Measurements from ENCODE around the gene ANXA6. TPM values are rescaled to one million over a fixed set of nuclear protein-coding genes. Genes with fewer than 3 reads are reported as not detected.
A peak's percentile ranks its signal among the peaks of the same experiment; 100 is the strongest.

Gene ANXA6
- total RNA-seq, 1 donor from 2014 or later, result 143 TPM

DNA sequence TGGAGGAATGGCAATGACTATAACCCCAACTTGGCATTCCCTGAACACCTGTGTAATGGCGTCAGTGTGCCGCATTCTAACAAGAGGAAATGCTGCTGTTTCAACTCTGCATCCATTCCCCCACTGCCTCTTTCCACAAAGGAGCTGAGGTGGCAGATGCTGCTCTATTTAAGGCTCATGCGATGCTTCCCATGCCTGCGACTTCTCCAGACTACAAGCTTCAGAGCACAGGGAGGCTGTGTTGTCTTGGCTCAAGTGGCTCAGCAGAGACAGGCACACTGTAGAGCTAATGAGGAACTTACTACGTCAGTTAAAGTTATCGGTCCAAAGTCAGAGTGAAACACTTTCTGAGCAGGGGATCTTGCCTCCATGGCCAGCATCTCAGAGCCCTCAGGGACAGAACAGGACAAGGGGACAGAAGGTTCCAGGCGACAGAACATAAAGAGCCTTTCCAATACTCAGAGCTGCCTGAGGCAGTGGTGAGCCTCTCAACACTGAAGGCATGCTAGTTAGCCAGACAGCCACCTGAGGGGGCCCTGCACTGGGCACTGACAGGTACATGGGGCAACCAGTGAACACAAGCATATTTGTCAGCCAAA is 98.6 kb downstream of the ANXA6 start:
- H3K9me3 ChIP-seq, result no peaks in the 10 kb centered on the region
- TF ChIP-seq CTCF (IDR thresholded peaks at IDR 0.05), result no peak
- H3K27ac ChIP-seq, result peak overlapping the region; percentile 42
- no peaks in the 10 kb centered on the region for H3K27me3 ChIP-seq
- H3K4me1 ChIP-seq, result peaks cover 44% of the 10 kb centered on the region
- intact Hi-C loops (cut with DNase I), result loop anchor here (10.0 kb wide), 1 partner anchor 176 kb away; no protein-coding TSS in a partner anchor
- H3K36me3 ChIP-seq, result peaks cover 72% of the 10 kb centered on the region
- H3K4me3 ChIP-seq, result no peak overlapping the region
- ATAC-seq, result no peak
- peak; percentile 43 for DNase-seq

DNA sequence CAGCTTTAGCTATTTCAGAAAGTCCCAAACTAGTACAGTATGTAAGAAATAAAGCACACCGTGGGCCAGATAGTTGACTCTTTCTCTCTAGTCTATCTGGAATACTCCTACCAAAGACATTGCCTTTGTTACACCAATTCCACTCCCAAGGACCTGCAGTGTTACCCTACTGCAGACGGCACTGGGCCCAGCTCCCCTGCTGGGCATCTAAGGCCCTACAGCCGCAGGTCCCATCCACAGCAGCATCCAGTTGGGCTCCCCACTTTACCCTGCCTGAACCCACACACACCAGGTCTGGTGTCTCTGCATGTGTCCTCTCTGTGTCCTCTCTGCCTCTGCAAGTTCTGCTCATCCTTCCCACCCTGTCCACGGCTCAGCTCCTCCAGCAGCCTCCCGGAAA is 99.3 kb downstream of the ANXA6 start:
- Histone ChIP-seq H3K27ac (no peak overlapping the region), H3K27me3 (no peaks in the 10 kb centered on the region), H3K4me1 (peaks cover 37% of the 10 kb centered on the region)

DNA sequence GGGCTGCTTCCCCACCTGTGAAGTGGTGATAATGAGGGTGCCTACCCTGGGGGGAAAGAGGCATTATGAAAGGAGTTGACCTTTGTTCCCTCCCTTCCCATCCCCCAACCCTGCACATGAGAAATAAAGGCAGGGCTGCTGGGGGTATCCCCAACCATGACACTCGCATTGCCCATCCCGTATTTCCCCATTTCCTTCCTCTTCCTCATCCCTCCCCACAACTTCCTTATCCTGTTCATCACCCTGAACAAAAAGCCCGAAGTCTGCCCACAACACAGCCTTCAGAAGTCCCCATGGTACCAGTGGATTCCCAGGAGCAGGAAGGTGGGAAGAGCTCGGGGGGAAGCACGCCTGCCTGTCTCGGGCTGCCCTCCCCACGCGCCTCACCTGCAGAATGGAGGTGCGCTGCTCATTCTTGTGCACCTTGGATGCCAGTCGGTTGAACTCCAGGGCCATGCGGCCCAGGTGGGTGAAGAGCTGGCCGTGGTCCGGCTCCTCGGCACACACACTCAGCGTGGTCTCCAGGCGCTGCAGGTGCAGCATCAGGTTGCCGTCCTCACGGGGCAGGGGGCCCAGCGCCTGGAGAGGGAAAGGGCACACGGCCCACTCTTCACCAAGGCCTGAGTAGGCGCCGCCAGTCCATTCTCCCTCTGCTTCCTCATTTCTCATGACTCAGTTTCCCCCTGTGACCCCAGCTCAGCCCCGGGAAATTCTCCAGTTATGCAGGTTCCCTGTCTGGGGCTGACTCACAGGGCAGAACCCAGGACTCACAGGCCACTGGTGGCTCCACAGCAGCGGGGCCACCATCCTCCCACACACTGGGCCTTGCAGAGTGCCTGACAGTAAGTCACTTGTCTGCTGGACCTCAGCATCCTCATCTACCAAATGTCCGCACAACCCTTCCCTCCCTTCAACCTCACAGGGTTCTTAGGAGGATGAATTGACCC is 100.9 kb downstream of the ANXA6 start:
- DNase-seq (peak; percentile 60), ATAC-seq (no peak)
- H3K27me3 ChIP-seq, result no peaks in the 10 kb centered on the region
- peaks cover 72% of the 10 kb centered on the region for H3K36me3 ChIP-seq
- no peak overlapping the region for H3K4me3 ChIP-seq
- no peak for TF ChIP-seq CTCF (IDR thresholded peaks at IDR 0.05)
- H3K4me1 ChIP-seq, result peaks cover 36% of the 10 kb centered on the region
- H3K9me3 ChIP-seq, result no peaks in the 10 kb centered on the region
- H3K27ac ChIP-seq, result no peak overlapping the region
- intact Hi-C loops (cut with DNase I), result loop anchor here (10.0 kb wide), 1 partner anchor 178 kb away; no protein-coding TSS in a partner anchor

More for the DNA sequence above, 99.3 kb downstream of the ANXA6 start:
- Histone ChIP-seq H3K36me3 (peaks cover 79% of the 10 kb centered on the region), H3K4me3 (no peak overlapping the region), H3K9me3 (no peaks in the 10 kb centered on the region)
- DNase-seq (no peak), ATAC-seq (no peak)
- intact Hi-C loops (cut with DNase I), result loop anchor here (10.0 kb wide), 1 partner anchor 176 kb away; no protein-coding TSS in a partner anchor
- no peak for TF ChIP-seq CTCF (IDR thresholded peaks at IDR 0.05)

GRCh38 chr5:151055336-151055735 is 102.2 kb downstream of the ANXA6 start:
- intact Hi-C loops (cut with DNase I), result loop anchor here (10.0 kb wide), 1 partner anchor 179 kb away; no protein-coding TSS in a partner anchor
- H3K27ac ChIP-seq, result no peak overlapping the region
- H3K4me3 ChIP-seq, result no peak overlapping the region
- TF ChIP-seq CTCF (IDR thresholded peaks at IDR 0.05), result no peak
- H3K9me3 ChIP-seq, result no peaks in the 10 kb centered on the region
- peaks cover 27% of the 10 kb centered on the region for H3K4me1 ChIP-seq
- H3K36me3 ChIP-seq, result peaks cover 78% of the 10 kb centered on the region
- ATAC-seq (no peak), DNase-seq (peak; percentile 33)
- H3K27me3 ChIP-seq, result no peaks in the 10 kb centered on the region

- Histone ChIP-seq H3K36me3 (peaks cover 84% of the 10 kb centered on the region), H3K4me1 (peaks cover 21% of the 10 kb centered on the region), H3K4me3 (no peak overlapping the region), H3K9me3 (no peaks in the 10 kb centered on the region), H3K27me3 (no peaks in the 10 kb centered on the region), H3K27ac (no peak overlapping the region)
- ATAC-seq (no peak), DNase-seq (peak; percentile 29)
- intact Hi-C loops (cut with DNase I), result loop anchor here (5.0 to 10.0 kb wide), 2 partner anchors 63 to 180 kb away; no protein-coding TSS in a partner anchor
- no peak for TF ChIP-seq CTCF (IDR thresholded peaks at IDR 0.05)
Measured at GRCh38 chr5:151054709-151055108, 102.9 kb downstream of the ANXA6 start.
